ENCODE data around the gene CITED1.
A peak's percentile ranks its signal among the peaks of the same experiment; 100 is the strongest.
"Not testable (repeated sequence)": the region's sequence is repeated elsewhere in the genome, so short reads cannot be mapped to it uniquely, and the experiment has no call there.

CITED1 gene

GRCh38 chrX:72305286-72306084 is at the start of gene CITED1:
Gene CITED1, minus strand, starts transcription at chrX:72305914. Its CDS starts 3,045 bp downstream, at chrX:72302869.
- DNase-seq: no peak

- DNase-seq: no peak
These were observed 47.1 kb upstream of the CITED1 start for GRCh38 chrX:72352786-72353185.

- no peak for DNase-seq
These were observed 46.1 kb upstream of the CITED1 start for GRCh38 chrX:72351606-72352334.

- DNase-seq: no peak
These were observed 43.5 kb upstream of the CITED1 start for GRCh38 chrX:72349190-72349589.

GRCh38 chrX:72348247-72348979 is 42.7 kb upstream of the CITED1 start:
- DNase-seq: no peak

- DNase-seq: no peak
These were observed 41.7 kb upstream of the CITED1 start for GRCh38 chrX:72347366-72347765.

GRCh38 chrX:72346302-72346949 is 40.7 kb upstream of the CITED1 start:
- DNase-seq: no peak

GRCh38 chrX:72340626-72341025 is 34.9 kb upstream of the CITED1 start:
- DNase-seq: peak; percentile 23

GRCh38 chrX:72340041-72340440 is 34.3 kb upstream of the CITED1 start:
- no peak for DNase-seq

GRCh38 chrX:72330131-72330530 is 24.4 kb upstream of the CITED1 start:
- no peak for DNase-seq

GRCh38 chrX:72326605-72327300 is 21.0 kb upstream of the CITED1 start:
- no peak for DNase-seq

- not testable (repeated sequence) for DNase-seq
These were observed 13.9 kb upstream of the CITED1 start for GRCh38 chrX:72319651-72320050.

- DNase-seq: no peak
These were observed 11.4 kb upstream of the CITED1 start for GRCh38 chrX:72317139-72317538.

- no peak for DNase-seq
These were observed 10.8 kb upstream of the CITED1 start for GRCh38 chrX:72316408-72317110.

GRCh38 chrX:72314881-72315280 is 9.2 kb upstream of the CITED1 start:
- no peak for DNase-seq

GRCh38 chrX:72313707-72314641 is 8.3 kb upstream of the CITED1 start:
- no peak for DNase-seq

GRCh38 chrX:72312311-72312940 is 6.7 kb upstream of the CITED1 start:
- DNase-seq: no peak

GRCh38 chrX:72309297-72310071 is 3.8 kb upstream of the CITED1 start:
- DNase-seq: no peak
